Measurements from ENCODE around the gene LIN37.

The LIN37 gene

DNA sequence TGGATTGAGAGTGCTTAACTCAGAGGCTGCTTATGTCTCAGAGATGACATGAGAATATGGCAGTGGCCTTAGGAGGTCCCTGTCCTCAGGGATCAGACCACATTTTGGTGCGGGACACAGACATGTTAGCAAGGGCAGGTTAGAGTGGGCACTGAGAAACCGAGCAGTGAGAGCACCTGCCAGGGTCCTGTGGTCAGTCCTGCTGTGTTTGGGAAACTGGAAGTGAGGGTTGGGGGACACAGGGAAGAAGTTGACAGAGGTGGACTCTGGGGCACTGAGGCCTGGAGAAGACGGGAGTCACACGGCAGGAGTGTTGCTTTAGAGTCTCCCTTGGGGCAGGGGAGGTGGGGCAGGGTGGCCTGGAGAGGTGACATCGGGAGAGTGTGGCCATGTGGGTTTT, 13.5 kb upstream of the LIN37 start:
- no peak for DNase-seq (ENCODE audit: low read depth in 2 of 2)

DNA sequence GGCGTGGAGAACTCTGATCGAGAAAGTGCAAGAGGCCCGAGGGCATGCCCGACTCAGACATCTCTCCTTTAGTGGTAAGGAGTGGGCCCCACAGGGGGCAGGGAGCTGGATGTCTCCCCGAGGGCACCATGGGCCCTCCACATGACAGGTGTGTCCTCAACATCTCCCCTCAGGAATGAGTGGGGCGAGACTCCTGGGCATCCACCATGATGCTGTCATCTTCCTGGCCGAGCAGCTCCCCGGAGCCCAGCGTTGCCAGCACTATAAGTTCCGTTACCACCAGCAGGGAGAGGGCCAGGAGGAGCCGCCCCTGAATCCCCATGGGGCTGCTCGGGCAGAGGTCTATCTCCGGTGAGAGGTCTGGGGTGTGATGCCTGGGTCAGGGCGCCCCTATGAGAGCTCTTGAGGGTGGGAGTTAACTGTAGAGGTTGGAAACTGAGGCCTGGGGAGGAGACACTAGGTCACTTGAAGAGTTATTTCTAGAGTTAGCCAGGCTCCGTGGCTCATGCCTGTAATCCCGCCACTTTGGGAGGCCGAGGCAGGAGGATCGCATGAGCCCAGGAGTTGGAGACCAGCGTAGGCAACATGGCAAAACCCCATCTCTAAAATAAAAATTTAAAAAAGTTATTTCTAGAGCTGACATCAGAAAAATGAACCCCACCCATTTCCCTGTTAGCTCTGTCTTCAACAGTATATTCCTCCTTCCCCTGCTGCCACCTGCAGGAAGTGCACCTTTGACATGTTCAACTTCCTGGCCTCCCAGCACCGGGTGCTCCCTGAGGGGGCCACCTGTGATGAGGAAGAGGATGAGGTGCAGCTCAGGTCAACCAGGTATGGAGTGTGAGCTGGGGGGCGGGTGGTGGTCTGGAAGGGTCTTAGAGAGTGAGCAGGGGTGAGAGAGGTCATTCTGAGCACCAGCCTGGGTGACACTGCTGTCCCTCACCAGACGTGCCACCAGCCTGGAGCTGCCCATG, 11.2 kb upstream of the LIN37 start:
- no peak for DNase-seq (ENCODE audit: low read depth in 2 of 2)

DNA sequence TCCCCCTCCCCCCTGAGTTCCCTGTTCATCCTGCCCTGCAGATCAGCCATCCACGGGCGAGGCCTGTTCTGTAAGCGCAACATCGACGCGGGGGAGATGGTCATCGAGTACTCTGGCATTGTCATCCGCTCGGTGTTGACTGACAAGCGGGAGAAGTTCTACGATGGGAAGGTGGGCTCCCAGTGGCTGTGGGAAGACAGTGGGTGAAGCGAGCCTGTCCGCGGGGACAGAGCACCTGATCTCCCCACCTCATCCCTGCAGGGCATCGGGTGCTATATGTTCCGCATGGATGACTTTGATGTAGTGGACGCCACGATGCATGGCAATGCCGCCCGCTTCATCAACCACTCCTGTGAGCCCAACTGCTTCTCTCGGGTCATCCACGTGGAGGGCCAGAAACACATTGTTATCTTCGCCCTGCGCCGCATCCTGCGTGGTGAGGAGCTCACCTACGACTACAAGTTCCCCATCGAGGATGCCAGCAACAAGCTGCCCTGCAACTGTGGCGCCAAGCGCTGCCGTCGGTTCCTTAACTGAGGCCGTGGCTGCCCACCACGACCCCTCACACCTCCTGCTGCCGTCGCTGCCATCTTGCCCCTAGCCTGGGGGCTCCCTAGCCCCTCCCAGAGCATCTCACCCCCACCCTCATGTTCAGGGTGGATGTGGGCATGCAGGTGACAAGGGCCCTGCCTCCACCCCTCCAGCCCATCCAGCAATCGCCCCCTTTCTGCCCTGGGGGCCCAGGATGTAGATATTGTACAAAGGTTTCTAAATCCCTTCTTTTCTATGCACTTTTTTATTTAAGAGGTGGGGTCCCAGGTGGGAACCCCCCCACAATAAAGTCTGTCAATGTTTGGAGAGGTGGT, 10.1 kb upstream of the LIN37 start:
- no peak for DNase-seq (ENCODE audit: low read depth in 2 of 2)

- no peak for DNase-seq (ENCODE audit: low read depth in 2 of 2)
Observed at GRCh38 chr19:35738887-35739229, 9.5 kb upstream of the LIN37 start.

DNA sequence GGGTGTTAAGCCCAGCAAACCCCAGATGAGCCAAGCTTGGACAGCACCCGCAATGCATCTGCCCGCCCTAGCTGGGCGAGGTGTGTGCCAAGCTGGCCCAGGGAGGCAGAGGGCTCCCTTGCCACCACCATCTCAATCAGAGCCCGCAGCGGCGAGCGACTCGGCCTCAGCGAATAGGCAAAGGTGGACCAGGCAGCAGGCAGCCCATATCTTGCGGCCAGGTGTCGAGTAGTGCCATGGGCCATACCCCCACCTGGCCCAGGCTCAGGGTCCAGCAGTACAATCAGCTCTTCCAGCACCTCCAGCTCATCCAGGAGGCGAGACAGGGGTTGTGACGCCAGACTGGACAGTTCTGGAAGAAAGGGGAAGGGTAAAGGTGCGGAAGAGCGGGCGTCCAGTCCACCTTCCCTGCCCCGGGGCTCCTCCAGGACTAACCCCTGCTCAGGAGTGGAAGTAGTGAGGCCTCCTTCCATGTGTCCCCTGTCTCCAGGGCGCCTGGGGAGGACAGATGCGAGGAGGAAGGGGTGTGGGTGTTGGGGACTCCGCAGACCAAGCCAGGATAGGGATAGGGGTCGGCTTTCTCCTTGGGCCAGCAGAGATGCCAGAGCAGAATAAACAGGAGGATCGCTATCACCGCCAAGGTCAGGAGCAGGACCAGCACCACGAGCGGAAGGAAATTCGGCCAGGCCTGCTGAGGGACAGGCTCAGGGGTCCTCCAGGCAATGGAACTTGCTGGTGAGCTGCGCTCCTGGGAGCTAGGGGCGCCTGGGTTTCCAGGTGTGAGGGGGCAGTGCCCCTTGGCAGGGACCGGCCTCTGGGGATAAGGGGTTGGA, 8.9 kb upstream of the LIN37 start:
- DNase-seq (ENCODE audit: low read depth in 2 of 2): no peak

DNA sequence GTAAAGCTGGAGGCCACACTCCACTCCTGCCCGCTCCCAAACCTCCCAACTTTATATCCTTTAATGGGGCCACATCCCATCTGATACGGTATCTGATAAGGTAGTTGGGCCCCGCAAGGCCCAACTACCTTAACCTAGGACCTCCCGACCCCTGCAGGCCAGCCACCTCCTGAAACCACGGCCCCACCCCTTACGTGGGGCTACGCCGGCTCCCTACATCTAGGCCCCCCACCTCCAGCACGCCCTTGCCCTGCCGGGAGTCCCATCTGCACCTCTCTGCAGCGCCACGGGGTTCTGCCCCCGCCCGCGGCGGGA, 8.3 kb upstream of the LIN37 start:
- DNase-seq (ENCODE audit: low read depth in 2 of 2): no peak

DNA sequence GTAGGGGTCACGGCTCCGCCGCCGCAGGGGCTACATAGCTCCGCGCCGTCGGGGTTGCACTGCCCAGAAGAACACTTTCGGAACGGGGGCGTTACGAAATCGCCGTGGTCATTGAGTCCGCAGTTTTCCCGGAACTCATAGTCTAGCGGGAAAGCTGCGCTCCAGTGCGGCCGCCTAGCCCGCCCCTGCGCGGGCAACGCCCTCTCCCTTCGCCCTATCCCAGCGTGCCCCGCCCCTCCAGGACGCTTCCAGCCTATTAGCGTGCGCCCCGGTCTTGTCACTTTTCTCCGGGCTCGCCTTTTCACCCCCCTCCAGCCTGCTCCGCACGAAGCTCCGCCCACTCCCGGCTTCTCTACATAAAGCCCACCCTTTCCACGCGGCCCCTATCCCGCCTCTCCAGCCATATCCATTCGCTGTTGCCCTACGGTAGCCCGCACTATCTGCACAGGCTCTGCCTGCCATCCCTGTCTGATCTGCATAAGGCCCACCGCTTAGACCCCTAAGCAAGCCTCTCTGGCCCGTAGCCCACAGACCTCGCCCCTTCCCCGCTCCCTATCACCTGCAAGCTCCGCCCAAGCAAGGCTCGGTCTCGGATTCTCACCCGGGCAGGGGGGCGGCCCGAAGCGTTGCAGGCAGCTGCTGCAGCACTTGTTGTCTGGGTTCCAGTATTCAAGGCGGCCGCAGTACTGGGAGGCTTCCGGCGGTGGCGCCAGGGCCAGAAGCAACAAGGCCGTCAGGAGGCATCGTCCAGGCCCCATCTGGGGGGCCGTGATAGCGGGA, 7.8 kb upstream of the LIN37 start:
- DNase-seq (ENCODE audit: low read depth in 2 of 2): peak; percentile 96 to 97

- DNase-seq (ENCODE audit: low read depth in 2 of 2): no peak
Observed at GRCh38 chr19:35741203-35741515, 7.2 kb upstream of the LIN37 start.

GRCh38 chr19:35742121-35742724, 6.2 kb upstream of the LIN37 start, which contains the start of gene IGFLR1:
IGFLR1 (minus strand) TSS chr19:35742452; CDS start chr19:35741180, 1,272 bp downstream.
- peak; percentile 48 to 70 for DNase-seq (ENCODE audit: low read depth in 2 of 2)

DNA sequence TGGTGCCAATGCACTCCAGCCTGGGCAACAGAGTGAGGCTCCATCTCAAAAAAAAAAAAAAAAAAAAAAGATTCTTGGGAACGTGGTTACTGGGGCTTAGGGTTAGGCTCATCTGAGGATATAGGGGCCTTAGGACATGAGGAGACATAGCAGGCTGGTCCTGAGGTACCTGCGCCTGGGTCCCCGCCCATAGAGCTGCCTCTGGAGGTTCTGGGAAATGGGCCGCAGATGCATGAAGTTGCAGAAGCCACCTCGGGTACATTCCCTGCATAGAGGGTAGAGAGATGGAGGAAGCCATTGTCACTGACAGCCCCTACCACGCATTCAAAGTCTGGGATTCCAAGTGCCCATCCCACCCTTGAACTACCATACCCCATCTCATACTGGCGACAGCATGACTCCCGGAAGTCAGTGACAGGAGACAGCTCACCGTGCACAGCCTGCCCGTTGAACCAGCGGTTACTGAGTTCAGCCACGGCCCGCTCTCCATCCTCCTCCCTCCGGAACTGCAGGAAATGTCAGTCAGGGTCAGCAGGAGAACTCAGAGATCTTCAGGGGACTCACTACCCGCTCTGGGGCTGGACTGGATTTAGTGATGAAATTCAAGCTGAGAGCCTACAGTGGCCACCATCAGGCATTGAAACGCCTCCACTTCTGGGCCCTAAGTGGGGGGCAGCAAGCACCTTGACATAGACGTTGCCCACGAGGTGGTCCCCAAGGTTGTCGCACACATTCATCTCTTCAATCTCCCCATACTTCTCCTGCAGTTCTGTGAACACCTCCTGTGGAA, 4.5 kb upstream of the LIN37 start:
- no peak for DNase-seq (ENCODE audit: low read depth in 2 of 2)

DNA sequence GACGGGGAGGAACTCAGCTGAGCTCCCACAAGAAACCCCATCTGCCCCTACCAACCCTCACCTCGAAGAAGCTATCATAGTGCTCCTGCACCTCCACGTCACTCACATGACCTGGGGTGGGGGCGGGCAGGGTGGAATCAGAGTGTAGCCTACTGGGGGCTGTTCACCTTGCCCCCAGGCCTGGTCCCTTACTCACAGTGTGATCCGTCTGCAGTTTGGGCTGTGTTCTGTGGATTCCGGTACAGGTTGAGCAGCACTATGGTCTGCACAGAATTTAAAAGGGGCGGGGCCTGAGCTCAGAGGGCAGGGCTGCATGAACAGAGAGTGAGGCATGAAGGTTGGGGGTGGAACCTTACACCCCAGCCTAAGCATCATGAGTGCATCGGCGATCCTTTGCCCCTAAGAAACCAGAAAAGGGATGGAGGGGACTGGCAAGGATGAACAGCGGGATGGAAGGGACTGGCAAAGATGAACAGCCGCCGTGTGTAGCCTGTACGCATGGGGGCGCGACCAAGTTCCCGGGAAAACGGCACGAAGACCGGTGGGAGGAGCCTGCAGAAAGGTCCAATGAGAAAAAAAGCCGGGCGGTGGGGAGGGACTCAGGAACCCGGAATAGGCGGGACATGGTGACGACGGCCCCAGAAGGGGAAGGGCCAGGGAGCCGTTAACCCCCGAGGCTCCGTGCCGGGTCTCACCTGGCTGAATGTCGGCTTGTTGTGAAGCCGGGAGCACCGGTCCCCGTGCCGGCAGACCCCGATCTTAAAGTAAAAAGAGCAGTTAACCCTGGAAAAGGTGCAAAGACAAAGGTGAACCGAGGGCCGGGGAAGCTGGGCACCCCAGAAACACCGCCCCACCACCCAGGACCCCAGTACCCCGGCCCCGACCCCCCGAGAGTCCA, 3.7 kb upstream of the LIN37 start:
- peak; percentile 86 to 91 for DNase-seq (ENCODE audit: low read depth in 2 of 2)

DNA sequence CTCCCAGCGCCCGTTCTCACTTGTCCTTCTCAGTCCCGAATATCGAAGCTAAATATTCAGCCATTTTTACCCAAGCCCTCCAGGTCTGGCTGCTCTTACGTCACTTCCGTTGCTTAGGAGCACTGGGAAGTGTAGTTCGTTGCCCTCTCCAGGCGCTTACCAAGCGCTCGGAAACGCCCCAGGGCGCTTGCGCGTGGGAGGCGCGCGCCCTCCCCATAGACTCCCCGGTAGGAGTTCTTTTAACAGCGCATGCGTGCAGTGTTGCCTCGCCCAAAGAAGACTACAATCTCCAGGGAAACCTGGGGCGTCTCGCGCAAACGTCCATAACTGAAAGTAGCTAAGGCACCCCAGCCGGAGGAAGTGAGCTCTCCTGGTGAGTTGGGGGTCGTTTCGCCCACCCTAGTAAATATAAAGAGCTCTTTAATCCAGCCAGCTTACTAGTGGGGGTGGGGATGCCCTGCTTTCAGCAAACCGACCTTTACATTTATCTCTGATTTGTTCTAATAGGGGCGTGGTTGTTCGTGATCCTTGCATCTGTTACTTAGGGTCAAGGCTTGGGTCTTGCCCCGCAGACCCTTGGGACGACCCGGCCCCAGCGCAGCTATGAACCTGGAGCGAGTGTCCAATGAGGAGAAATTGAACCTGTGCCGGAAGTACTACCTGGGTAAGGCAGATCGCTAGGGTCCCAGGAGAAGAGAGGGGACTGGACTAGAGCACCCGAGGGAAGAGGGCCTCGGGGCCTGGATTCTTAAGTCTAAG, 2.9 kb upstream of the LIN37 start, which contains the start of the genes PSENEN and U2AF1L4:
PSENEN (plus strand) TSS at position 324 of the 759 bp plus-strand sequence; CDS start at position 604, 280 bp downstream.
U2AF1L4 (minus strand) TSS at position 91 of the 759 bp plus-strand sequence; CDS start at position 64, 27 bp downstream.
- peak; percentile 83 to 93 for DNase-seq (ENCODE audit: low read depth in 2 of 2)

GRCh38 chr19:35746087-35746462, 2.3 kb upstream of the LIN37 start:
- DNase-seq (ENCODE audit: low read depth in 2 of 2): no peak

DNA sequence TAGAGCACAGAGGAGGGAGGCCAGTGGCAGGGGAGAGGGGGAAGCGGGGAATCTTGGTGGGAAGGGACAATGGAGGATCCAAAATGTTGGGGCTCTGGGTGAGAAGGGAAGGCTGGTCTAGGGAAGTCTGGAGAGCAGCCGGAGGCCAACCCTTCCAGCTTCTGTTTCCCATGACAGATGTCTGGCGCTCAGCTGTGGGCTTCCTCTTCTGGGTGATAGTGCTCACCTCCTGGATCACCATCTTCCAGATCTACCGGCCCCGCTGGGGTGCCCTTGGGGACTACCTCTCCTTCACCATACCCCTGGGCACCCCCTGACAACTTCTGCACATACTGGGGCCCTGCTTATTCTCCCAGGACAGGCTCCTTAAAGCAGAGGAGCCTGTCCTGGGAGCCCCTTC, 1.8 kb upstream of the LIN37 start:
- DNase-seq (ENCODE audit: low read depth in 2 of 2): no peak

DNA sequence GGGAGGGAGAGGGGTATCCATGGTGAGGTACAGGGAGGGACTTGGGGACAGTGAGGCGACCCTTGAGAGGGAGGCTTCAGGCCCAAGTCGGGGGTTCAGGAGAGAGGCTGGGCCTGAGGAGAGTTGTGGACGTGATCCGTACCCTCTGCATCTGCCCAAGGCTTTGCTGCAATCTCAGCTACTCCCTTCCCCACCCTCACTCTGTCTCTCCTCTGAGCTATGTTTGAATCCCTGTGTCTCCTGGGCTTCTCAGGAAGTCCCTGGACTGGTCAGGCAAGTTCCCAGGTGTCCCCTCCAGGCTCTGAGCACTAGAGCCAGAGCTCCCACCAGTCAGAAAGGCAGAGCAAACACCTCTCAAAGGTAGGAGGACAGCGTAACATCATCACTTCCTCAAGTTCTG, 1.8 kb downstream of the LIN37 start:
- no peak for DNase-seq (ENCODE audit: low read depth in 2 of 2)

GRCh38 chr19:35751839-35752745, 3.7 kb downstream of the LIN37 start:
- DNase-seq (ENCODE audit: low read depth in 2 of 2): no peak
